B cell (primary cell): ENCODE measurements around the gene OSM. TPM values are rescaled to one million over a fixed set of nuclear protein-coding genes. Genes with fewer than 3 reads are reported as not detected.

ENCODE experiments used
- ATAC-seq: fragments of 200-7000 bp; cut with Tn5 transposase; one replicate; pipeline ENCODE4 v1.10.0; 2021; ENCODE audit warnings: low read depth, mild to moderate bottlenecking, moderate number of reproducible peaks, moderate library complexity
- CTCF ChIA-PET: fragments of 350-600 bp; sonication (Branson Sonifier 250); formaldehyde crosslinking; loops from one replicate; lab custom pipeline; 2021; ENCODE audit warnings: antibody characterized with exemption, inconsistent platforms; lab: Charles Lee
- POLR2A ChIA-PET: fragments of 350-600 bp; sonication (Branson Sonifier 250); formaldehyde crosslinking; loops from one replicate; lab custom pipeline; 2021; ENCODE audit warnings: antibody characterized with exemption; lab: Charles Lee
- DNase-seq: peaks from one replicate; pipeline ENCODE4 v3.0.0; 2013
- H2AFZ ChIP-seq: 2 replicates; pipeline ENCODE4 v1.6.1; 2012; ENCODE audit warnings: mild to moderate bottlenecking, low read depth, low read length; ENCODE audit not compliant: insufficient read depth, poor library complexity, severe bottlenecking
- H3K27ac ChIP-seq, 2 donors: 1 replicate in 1 of 2; 2 replicates in 1 of 2; pipeline ENCODE4 v1.5.1; 2012 to 2013; ENCODE audit warnings: low read length in 2 of 2, mild to moderate bottlenecking in 2 of 2, moderate library complexity in 1 of 2
- H3K27me3 ChIP-seq, 4 experiments: fragments of 200-600 bp in 1 of 4; sonication (generic) in 1 of 4; replicated peaks in 1 of 4; 1 replicate in 2 of 4; 2 replicates in 2 of 4; pipeline versions ENCODE4 v1.6.1 to v1.7.0; 2013 to 2016; ENCODE audit warnings: low read length in 3 of 4, mild to moderate bottlenecking in 2 of 4, mixed read lengths in 1 of 4, moderate library complexity in 1 of 4; ENCODE audit not compliant: insufficient read depth in 4 of 4, control insufficient read depth in 3 of 4; ENCODE audit errors: control extremely low read depth in 1 of 4
- H3K36me3 ChIP-seq, 2 experiments: replicated peaks in 1 of 2; 1 replicate in 1 of 2; 2 replicates in 1 of 2; pipeline versions ENCODE4 v1.6.1 to v1.7.1; 2013; ENCODE audit warnings: low read length in 1 of 2; ENCODE audit not compliant: insufficient read depth in 2 of 2, control insufficient read depth in 1 of 2; ENCODE audit errors: control extremely low read depth in 1 of 2, extremely low read depth in 1 of 2
- H3K4me1 ChIP-seq, 2 donors: fragments of 200-600 bp in 1 of 2; sonication (generic) in 1 of 2; 1 replicate in 1 of 2; 2 replicates in 1 of 2; pipeline versions ENCODE4 v1.5.1 to v1.6.1; 2013 to 2017; ENCODE audit warnings: low read length in 2 of 2; ENCODE audit not compliant: control insufficient read depth in 2 of 2, insufficient read depth in 2 of 2
- H3K4me2 ChIP-seq: replicated peaks from 2 replicates; pipeline ENCODE3; 2012; ENCODE audit warnings: mild to moderate bottlenecking, low read depth, low read length; ENCODE audit not compliant: poor library complexity, severe bottlenecking
- H3K4me3 ChIP-seq, 5 experiments: fragments of 200-600 bp in 1 of 5; sonication (generic) in 1 of 5; 1 replicate in 3 of 5; 2 replicates in 2 of 5; pipeline versions ENCODE4 v1.5.1 to v1.7.0; 2011 to 2016; ENCODE audit warnings: low read length in 4 of 5, mild to moderate bottlenecking in 4 of 5, low read depth in 2 of 5, control low read depth in 1 of 5, moderate library complexity in 1 of 5; ENCODE audit not compliant: insufficient read depth in 1 of 5; ENCODE audit errors: control extremely low read depth in 1 of 5, extremely low read depth in 1 of 5
- H3K79me2 ChIP-seq: fragments of 200-600 bp; sonication (generic); one replicate; pipeline ENCODE4 v1.6.0; 2016; ENCODE audit warnings: low read length; ENCODE audit not compliant: control insufficient read depth, insufficient read depth
- H3K9ac ChIP-seq: fragments of 200-600 bp; sonication (generic); 2 replicates; pipeline ENCODE4 v1.6.1; 2017; ENCODE audit warnings: mild to moderate bottlenecking, low read length, moderate library complexity
- H3K9me3 ChIP-seq, 3 donors: one replicate each; pipeline versions ENCODE4 v1.6.1 to v1.7.1; 2013; ENCODE audit warnings: low read length in 2 of 3; ENCODE audit not compliant: control insufficient read depth in 2 of 3, insufficient read depth in 1 of 3; ENCODE audit errors: control extremely low read depth in 1 of 3
- H4K20me1 ChIP-seq: 2 replicates; pipeline ENCODE4 v1.6.0; 2012; ENCODE audit warnings: mild to moderate bottlenecking, low read length; ENCODE audit not compliant: insufficient read depth, control insufficient read depth, poor library complexity, severe bottlenecking
- H3K27ac Mint-ChIP-seq: one replicate; pipeline ENCODE4 v1.8.0; 2021; ENCODE audit warnings: mixed read lengths
- H3K27me3 Mint-ChIP-seq: one replicate; pipeline ENCODE4 v1.8.0; 2021; ENCODE audit warnings: mixed read lengths
- H3K4me1 Mint-ChIP-seq: one replicate; pipeline ENCODE4 v1.8.0; 2021; ENCODE audit warnings: mixed read lengths
- H3K4me3 Mint-ChIP-seq: one replicate; pipeline ENCODE4 v1.8.0; 2021; ENCODE audit warnings: mixed read lengths
- H3K9me3 Mint-ChIP-seq: one replicate; pipeline ENCODE4 v1.8.0; 2022; ENCODE audit warnings: mixed read lengths; ENCODE audit not compliant: insufficient read depth
- CTCF ChIP-seq: fragments of 200-600 bp; IDR thresholded peaks from one replicate; pipeline ENCODE4 v1.8.0; 2022; ENCODE audit warnings: antibody characterized with exemption, mild to moderate bottlenecking
- EZH2 ChIP-seq: IDR thresholded peaks from 2 replicates; pipeline ENCODE4 v1.6.1; 2012; ENCODE audit warnings: borderline replicate concordance, low read depth, mild to moderate bottlenecking, moderate library complexity, low read length; ENCODE audit not compliant: insufficient read depth, poor library complexity, severe bottlenecking
- WGBS: methylation state at CpG from one replicate; pipeline ENCODE4 v1.1.5; 2013; ENCODE audit warnings: missing lambda C conversion rate; ENCODE audit not compliant: insufficient coverage; 5-methylcytosine and 5-hydroxymethylcytosine counted together
- intact Hi-C: fragments of 100-400 bp; cut with micrococcal nuclease; formaldehyde crosslinking; loops from one replicate; pipeline ENCODE4 v1.10.0; 2022
- polyA plus RNA-seq: library from polyadenylated mRNA; depleted of rRNA; stranded (reverse); fragments of >200 nt; gene quantifications from 2 replicates; pipeline ENCODE4 v1.2.3, GENCODE V29; 2012
- total RNA-seq, 2 donors: library from RNA; stranded (reverse); fragments of 120-200 nt in 1 of 2; gene quantifications; 1 replicate in 1 of 2; 2 replicates in 1 of 2; pipeline versions ENCODE4 v1.2.3 to v1.2.4, GENCODE V29; 2013 to 2022

The OSM gene
- total and polyA plus RNA-seq, 2 donors (not counting 1 experiment from before 2014, with no cell fraction given) = 1.8 to 12.5 TPM

GRCh38 chr22:30245181-30245984, 21.3 kb downstream of the OSM start:
- Histone ChIP-seq H3K4me1 (peaks cover 17 to 28% of the 10 kb centered on the region in 2 donors), H3K4me3 (no peak overlapping the region), H2AFZ (no peak overlapping the region), H3K79me2 (no peaks in the 10 kb centered on the region), H3K27me3 (peaks cover 0 to 39% (median 19%) of the 10 kb centered on the region in 4 experiments), H3K9ac (peak overlapping the region; percentile 41), H3K9me3 (peaks cover 0 to 4% (median 0%) of the 10 kb centered on the region in 3 donors), H3K36me3 (no peaks in the 10 kb centered on the region), H3K27ac (no peak overlapping the region), H3K4me2 (peak overlapping the region; percentile 88), H4K20me1 (no peaks in the 10 kb centered on the region)
- POLR2A ChIA-PET = no interaction called here
- TF ChIP-seq EZH2 = no peak
- Mint-ChIP-seq H3K9me3 (no peaks in the 10 kb centered on the region), H3K4me1 (peaks cover 20% of the 10 kb centered on the region), H3K4me3 (peak overlapping the region; percentile 78), H3K27ac (no peak overlapping the region), H3K27me3 (peaks cover 48% of the 10 kb centered on the region)
- ATAC-seq = no peak
- WGBS = 75% methylated on average over 2 of the region's 15 CpGs
- no peak for DNase-seq
- CTCF ChIA-PET = no interaction called here
- intact Hi-C loops = no loop called here

GRCh38 chr22:30244641-30245040, 22.0 kb downstream of the OSM start:
- TF ChIP-seq CTCF (no peak), EZH2 (no peak)
- ChIA-PET CTCF (interaction anchor here (0.6 kb wide), 1 partner anchor 874 kb away, joined by 3 read pairs; no protein-coding TSS in a partner anchor), POLR2A (no interaction called here)
- Mint-ChIP-seq H3K9me3 (no peaks in the 10 kb centered on the region), H3K4me3 (no peak overlapping the region), H3K4me1 (peaks cover 20% of the 10 kb centered on the region), H3K27me3 (peaks cover 47% of the 10 kb centered on the region), H3K27ac (no peak overlapping the region)
- intact Hi-C loops = no loop called here
- no peaks in the 10 kb centered on the region for H3K79me2 ChIP-seq
- no peaks in the 10 kb centered on the region for H4K20me1 ChIP-seq
- H3K4me2 ChIP-seq = no peak overlapping the region
- H3K36me3 ChIP-seq = no peaks in the 10 kb centered on the region
- no peak for ATAC-seq
- no peak overlapping the region for H3K4me3 ChIP-seq
- H3K9ac ChIP-seq = no peak overlapping the region
- H3K9me3 ChIP-seq = peaks cover 0 to 4% (median 0%) of the 10 kb centered on the region in 3 donors
- whole genome bisulfite sequencing = 100% methylated on average over 5 of the region's 5 CpGs
- peaks cover 17 to 29% of the 10 kb centered on the region in 2 donors for H3K4me1 ChIP-seq
- H3K27ac ChIP-seq = no peak overlapping the region
- H3K27me3 ChIP-seq = peaks cover 0 to 39% (median 19%) of the 10 kb centered on the region in 4 experiments
- no peak for DNase-seq
- H2AFZ ChIP-seq = no peak overlapping the region
